Measurements from ENCODE around the gene VAV3. TPM values are rescaled to one million over a fixed set of nuclear protein-coding genes. Genes with fewer than 3 reads are reported as not detected.

VAV3 gene
- total RNA-seq, 1 experiment from 2014 or later: 96.6 TPM

DNA sequence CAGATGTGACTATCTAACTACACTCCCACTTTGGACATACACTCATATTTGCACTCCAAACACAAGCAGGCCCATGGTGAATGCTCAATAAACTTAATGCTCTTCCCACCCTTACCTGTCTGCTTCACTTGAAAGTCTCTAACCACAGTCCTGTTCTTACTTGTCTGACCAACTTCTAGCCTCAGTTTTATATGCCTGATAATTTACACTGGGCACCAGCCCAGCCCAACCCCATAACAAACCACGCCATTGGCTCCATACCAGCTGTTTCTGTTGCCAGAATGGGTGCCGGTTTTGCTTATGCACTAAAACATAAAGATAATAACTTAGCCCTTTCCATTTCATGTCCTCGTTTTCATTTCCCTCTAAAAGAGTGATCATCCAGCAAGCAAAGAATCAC lies 428.7 kb downstream of the VAV3 start:
- DNase-seq (ENCODE audit: low read depth): peak; percentile 57

DNA sequence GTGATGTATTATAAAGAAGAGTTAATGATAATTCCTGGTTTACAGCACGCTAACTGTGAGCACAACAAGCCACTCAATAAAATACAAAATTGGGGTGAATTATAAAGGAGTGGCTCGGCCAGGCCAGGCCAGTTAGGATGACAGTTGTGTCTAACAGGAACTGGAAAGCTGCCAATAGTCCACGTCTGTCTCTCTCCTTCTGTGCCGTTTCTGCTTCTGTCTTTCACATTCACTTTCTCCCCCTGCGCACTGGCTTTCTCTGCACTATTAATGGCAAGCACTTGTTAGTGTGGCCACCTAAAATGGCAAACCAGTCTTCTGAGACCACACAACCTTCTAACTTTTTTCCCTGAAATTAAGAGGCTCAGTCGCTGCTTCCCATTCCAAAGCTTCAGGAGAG lies 429.9 kb downstream of the VAV3 start:
- no peak for DNase-seq (ENCODE audit: low read depth)

DNA sequence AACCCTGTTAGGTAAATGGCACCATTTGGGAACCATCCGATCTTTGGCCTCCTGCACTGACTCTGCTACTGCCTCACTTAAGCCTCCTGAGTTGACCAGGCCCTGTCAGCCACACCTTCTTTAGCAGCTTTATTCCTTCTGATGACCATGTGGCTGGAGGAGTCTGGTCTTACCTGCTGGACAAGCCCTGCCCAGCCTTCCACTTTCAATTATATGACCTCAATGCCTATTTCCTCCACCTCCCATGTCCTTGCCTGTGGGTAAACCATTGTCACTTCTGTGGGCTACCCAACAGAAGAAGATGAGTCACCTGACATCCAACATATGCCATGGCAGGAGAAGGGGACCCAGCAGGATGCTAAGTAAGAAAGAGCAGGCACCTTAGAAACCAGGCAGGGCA lies 430.3 kb downstream of the VAV3 start:
- peak; percentile 10 for DNase-seq (ENCODE audit: low read depth)

DNA sequence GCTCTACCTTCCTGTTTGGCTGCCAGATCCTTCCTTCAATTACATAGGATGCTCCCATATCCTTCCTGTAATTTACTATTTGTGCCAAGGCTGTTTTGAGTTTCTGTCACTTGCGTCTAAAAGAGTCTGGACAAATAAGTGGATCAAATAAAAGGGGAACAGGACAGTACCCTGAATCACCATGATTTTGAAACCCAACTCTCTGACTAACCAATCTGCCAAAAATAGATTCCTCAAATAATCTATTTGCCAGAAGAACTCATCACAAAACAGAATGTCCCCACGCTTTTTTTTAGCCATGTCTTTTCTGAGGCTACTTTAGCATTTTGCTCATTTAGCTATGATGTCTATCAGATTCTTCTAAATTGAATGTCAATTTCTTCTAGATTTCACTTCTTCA lies 431.5 kb downstream of the VAV3 start:
- DNase-seq (ENCODE audit: low read depth): no peak

DNA sequence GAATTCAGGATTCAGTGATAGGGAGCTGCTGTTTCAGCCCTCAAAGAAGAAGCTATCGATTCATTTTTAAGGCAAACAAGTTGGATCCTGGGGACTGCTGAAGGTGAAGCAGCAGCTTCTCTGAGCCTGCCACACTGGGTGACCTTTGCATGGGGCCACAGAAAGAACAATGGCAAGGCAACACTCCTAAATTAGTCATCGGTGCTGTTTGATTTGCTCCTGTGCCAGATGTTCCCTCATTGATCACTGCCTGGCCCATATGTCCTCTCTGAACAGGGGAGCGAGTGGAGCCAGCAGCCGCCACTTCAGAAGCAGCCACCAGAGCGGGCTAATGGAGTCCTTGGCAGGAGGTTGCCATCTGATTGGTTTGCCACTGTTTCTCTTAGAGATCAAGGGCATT lies 432.7 kb downstream of the VAV3 start:
- no peak for DNase-seq (ENCODE audit: low read depth)

DNA sequence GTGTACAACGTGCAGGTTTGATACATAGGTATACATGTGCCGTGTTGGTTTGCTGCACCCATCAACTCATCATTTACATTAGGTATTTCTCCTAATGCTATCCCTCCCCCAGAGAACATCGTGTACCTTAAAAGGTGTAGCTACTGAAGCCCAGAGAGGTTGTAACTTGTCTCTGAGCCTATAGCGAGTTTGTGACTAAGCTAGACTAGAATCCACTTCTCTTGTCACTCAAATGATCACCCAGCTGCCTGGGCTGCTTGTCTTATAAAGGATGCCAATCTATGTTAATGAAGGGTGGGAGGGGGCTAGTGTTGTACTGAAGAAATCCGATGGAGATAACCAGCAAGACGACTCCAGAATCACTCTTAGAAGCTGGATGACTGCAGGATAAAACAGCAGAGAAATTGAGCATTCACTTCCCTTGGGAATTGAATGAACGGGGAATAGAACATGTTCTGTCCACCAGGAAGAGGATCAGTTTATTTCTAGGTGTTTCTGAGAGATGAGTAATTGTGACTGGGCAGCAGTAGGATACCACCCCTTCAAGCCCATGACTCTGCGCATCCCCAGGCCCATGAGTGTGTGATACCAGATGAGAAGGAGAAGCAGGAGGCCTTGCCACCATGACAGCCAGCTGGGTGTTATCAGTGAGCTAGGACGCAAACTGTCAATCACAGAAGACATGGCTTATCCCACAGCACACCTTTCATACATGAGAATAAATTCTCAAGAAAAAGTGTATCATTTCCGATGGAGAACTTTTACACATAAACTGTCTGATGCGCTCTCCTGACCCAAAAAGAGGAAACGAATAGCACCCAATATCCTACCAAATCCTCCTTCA lies 433.7 kb downstream of the VAV3 start:
- DNase-seq (ENCODE audit: low read depth): no peak

DNA sequence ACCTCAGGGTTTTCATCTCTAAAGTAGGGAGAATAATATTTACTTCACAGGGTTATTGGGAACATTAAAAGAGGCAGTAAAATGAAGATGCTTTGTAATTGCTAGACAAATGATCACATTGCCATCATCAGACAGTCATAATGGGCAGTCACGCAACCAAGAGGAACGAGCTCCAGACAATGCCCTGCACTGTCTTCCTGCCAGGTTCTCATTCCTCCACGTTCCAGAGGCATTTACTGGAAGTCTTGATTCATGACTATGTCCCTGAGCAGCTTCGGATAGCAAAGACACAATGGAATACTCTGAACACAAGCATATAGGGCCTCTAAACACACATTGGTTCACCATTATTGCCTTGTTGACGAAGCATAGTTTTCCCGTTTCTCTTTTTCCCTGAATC lies 434.4 kb downstream of the VAV3 start:
- DNase-seq (ENCODE audit: low read depth): peak; percentile 76

DNA sequence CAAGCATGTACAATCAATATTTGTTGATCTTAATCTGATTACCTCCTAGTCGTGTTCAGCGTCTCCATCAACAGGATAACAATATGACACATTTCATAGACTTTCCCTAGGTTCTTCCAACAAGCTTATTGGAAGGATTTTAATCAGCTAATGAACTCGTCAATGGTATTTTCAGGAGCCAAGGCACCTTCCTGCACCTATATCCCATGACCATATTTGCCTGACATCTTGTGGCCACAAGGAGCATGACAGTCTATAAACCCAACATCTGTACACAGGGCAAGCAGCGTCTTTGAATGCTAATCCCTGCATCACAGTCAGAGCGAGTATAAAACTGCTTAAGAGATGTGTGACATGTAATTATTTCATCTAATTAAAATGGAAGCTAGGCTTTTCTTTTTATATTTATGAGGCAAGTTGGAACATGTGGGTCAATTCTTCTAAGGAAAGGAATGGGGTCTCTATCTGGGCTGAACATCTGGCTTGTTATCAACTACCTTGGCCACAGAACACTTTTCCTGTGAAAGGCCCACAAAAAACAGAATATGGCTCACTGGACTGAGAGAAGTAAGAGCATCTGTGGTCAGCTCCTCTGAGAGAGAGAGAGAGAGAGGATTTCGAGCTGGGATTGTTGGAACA lies 435.4 kb downstream of the VAV3 start:
- peak; percentile 63 for DNase-seq (ENCODE audit: low read depth)

DNA sequence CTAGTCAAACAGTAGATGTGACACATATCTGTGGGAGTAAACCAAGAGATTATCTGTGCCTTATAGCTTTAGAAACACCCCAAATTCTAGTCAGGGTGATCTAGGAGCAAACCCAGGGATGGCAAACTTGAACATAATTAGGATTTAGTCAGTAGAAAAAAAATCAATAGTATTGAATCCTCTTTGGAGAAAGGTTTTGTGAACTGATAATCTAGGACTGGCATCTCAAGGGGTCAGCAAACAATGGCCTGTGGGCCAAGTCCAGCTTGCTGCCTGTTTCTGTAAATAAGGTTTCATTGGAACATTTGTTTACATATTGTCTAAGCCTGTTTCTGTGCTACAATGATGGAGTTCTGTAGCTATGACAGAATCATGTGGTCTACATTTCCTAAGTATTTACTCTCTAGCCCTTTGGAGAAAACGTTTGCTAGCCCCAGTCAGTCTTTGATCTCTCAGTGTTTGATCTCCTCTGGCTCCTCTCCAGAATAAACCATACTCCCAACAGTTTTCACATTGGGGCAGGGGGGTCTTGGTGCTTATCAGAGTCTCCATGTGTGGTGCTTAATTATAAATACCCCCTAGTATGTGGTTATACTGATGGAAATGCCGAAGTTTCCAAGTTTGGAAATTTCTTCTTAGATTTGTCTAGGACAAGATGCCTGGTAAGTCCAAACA lies 438.3 kb downstream of the VAV3 start:
- DNase-seq (ENCODE audit: low read depth): no peak

DNA sequence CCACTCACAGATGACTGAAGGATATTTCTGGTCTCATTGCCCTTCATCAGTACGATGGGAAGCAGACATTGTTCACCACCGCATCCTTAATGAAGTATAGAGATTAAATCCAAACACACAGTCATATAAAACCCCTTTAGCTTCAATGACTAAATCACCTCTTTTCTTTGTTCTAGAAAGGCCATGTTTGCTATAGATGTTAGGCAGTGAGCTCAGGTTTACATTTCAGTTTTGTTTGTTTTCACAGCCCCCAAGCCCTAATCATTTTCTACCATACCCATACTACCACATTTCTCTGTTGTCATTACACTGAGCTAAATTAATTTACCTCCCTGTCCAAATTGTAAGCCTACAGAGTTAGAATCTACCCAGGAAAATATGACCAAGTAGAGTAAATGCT lies 439.0 kb downstream of the VAV3 start:
- no peak for DNase-seq (ENCODE audit: low read depth)

DNA sequence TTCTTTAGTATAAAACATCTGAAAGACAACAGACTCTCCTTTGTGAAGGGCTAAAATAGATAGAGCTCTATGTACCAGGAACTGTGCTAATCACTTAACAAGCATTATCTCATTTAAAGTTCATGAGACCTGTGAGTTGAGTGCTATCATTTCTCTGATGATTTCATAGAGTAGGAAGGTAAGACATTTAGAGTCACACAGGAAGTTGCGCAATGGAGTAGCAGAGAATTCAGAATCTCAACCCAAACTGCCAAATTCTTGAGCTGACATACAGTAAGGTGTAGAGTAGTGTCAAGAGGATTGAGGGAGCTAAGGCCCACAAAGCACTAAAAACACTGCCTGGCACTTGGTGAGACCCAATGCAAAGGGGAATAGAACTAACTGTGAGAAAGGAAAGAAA lies 439.8 kb downstream of the VAV3 start:
- peak; percentile 60 for DNase-seq (ENCODE audit: low read depth)

DNA sequence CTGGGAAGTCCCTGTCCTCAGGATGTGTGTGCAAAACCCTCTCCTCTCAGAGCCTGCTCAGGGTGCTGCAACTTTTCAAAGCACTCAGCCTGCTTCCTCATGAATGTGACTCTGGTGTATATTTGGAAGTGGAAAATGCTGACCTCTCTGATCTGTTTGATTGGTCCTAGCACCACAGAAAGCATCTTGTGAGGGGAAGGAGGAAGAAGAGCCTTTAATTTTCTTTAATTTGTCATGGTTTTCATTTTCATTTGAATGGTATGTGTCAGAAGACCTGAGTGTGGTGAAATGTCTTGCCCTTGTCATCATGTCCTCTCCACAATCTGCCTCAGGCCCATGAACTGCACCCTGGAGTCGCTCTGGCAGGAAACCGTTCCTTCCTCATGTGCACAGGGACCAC lies 440.7 kb downstream of the VAV3 start:
- DNase-seq (ENCODE audit: low read depth): peak; percentile 35

DNA sequence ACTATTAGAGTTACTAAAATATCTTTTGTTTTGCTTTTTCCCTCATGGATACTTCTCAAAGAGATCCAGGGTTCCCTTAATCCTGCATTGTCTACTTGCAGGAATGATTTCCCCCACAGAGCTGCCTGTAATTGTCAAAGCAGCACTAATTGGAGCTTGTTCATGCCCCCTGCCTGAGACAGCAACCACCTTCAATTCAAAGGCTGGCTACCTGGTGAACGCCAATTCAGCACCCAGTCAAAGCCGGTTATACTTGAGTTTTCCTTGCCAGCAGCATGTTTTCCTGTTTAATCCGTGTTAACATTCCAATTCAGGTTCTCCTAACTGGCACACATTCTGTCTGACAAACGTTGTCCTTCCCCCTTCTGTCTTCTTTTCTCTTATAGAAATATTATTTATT lies 441.2 kb downstream of the VAV3 start:
- no peak for DNase-seq (ENCODE audit: low read depth)

DNA sequence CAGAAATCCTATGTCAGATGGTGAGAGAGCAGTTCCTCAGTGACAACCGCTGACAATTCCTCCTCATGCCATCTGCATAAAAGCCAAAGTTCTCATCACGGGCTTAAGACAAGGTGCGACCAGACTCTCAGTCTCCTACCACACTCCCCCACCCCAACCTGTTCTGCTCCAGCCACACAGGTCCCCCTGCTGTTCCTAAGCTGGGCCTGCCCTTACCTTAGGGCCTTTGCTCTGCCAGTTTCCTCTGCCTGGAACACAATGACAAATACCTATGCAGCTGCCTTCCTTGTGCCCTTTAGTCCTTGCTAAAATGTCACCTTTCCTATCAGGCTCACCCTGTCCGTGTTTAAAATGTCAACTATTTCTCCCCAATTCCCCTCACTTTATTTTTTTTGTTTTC lies 441.9 kb downstream of the VAV3 start:
- DNase-seq (ENCODE audit: low read depth): no peak

Other genes starting within 250 kb of the VAV3 start
- gene SLC25A24, start 235.2 kb upstream of the VAV3 start, total RNA-seq (2014; rRNA removed; shearing (Covaris generic)): 51.8 and 65.6 TPM in 2 replicates